Mucosa of descending colon (tissue), 3 donors: Measurements from ENCODE around the gene CCN5. TPM values are rescaled to one million over a fixed set of nuclear protein-coding genes. Genes with fewer than 3 reads are reported as not detected.

Source experiments
- ATAC-seq: fragments of 200-7000 bp; cut with Tn5 transposase; one replicate; pipeline ENCODE4 v1.9.1; 2020; ENCODE audit warnings: mild to moderate bottlenecking, moderate library complexity
- DNase-seq, 3 donors: peaks; one replicate each; pipeline ENCODE4 v3.0.0-alpha.2; 2020
- H3K36me3 ChIP-seq: fragments of 200-600 bp; one replicate; pipeline ENCODE4 v1.8.0; 2021; ENCODE audit warnings: low read depth, mild to moderate bottlenecking
- H3K4me1 ChIP-seq: fragments of 200-600 bp; one replicate; pipeline ENCODE4 v1.8.0; 2021; ENCODE audit warnings: low read depth, mild to moderate bottlenecking
- H3K4me3 ChIP-seq: fragments of 200-600 bp; one replicate; pipeline ENCODE4 v1.8.0; 2021; ENCODE audit warnings: mild to moderate bottlenecking
- H3K9me3 ChIP-seq: fragments of 200-600 bp; one replicate; pipeline ENCODE4 v1.8.0; 2021; ENCODE audit warnings: mild to moderate bottlenecking
- CTCF ChIP-seq: fragments of 200-600 bp; IDR thresholded peaks from one replicate; pipeline ENCODE4 v1.8.0; 2022; ENCODE audit warnings: antibody characterized with exemption, mild to moderate bottlenecking
- intact Hi-C, 2 donors: fragments of 100-400 bp; cut with DNase I in 1 of 2; cut with micrococcal nuclease in 1 of 2; formaldehyde crosslinking; loops; one replicate each; pipeline versions ENCODE4 v1.11.0 to v1.11.1; 2022; cut with DNase I, micrococcal nuclease
- total RNA-seq, 3 donors: library from RNA; stranded (reverse); fragmentation: NEBNext Ultra II Directional in 2 of 3; extraction: Animal tissue kit (Norgen Biotek cat#: 25700) in 2 of 3; gene quantifications; one replicate each; pipeline versions ENCODE4 v1.2.1 to v1.2.4, GENCODE V29; 2021 to 2023
- donor health status: DM: no; HTN: no; CAD: no; lungs with moderate emphysema.
- donor health status: DM: no; HTN: no; CAD: no.
- donor health status: DM: no; HTN: yes; CAD: no.

Gene CCN5
- total RNA-seq, 3 donors from 2014 or later = 1.7 to 6.3 (median 4.2) TPM

GRCh38 chr20:44686934-44687333 lies 28.2 kb upstream of the CCN5 start:
- H3K9me3 ChIP-seq = no peaks in the 10 kb centered on the region
- no peak for TF ChIP-seq CTCF
- intact Hi-C loops = loop anchor here (5.0 to 10.0 kb wide), 3 partner anchors 45 to 180 kb away; no protein-coding TSS in a partner anchor

GRCh38 chr20:44688053-44688625 lies 27.0 kb upstream of the CCN5 start:
- H3K9me3 ChIP-seq = no peaks in the 10 kb centered on the region
- H3K36me3 ChIP-seq = no peaks in the 10 kb centered on the region
- no peaks in the 10 kb centered on the region for H3K4me1 ChIP-seq
- intact Hi-C loops = loop anchor here (5.0 to 10.0 kb wide), 3 partner anchors 44 to 179 kb away; no protein-coding TSS in a partner anchor
- TF ChIP-seq CTCF = no peak
- no peak overlapping the region for H3K4me3 ChIP-seq
- DNase-seq (no peak), ATAC-seq (no peak)

More at GRCh38 chr20:44686934-44687333, 28.2 kb upstream of the CCN5 start:
- Histone ChIP-seq H3K4me3 (no peak overlapping the region), H3K4me1 (no peaks in the 10 kb centered on the region), H3K36me3 (no peaks in the 10 kb centered on the region)
- DNase-seq = no peak
- ATAC-seq = no peak

GRCh38 chr20:44689809-44690208 lies 25.4 kb upstream of the CCN5 start:
- no peak for DNase-seq
- Histone ChIP-seq H3K9me3 (no peaks in the 10 kb centered on the region), H3K4me1 (no peaks in the 10 kb centered on the region), H3K4me3 (no peak overlapping the region), H3K36me3 (no peaks in the 10 kb centered on the region)
- intact Hi-C loops = loop anchor here (5.0 to 10.0 kb wide), 3 partner anchors 42 to 177 kb away; no protein-coding TSS in a partner anchor
- no peak for TF ChIP-seq CTCF
- no peak for ATAC-seq

- Histone ChIP-seq H3K9me3 (no peaks in the 10 kb centered on the region), H3K4me3 (no peak overlapping the region), H3K36me3 (no peaks in the 10 kb centered on the region), H3K4me1 (no peaks in the 10 kb centered on the region)
- ATAC-seq (no peak), DNase-seq (no peak)
- intact Hi-C loops = no loop called here
- no peak for TF ChIP-seq CTCF
Observed at GRCh38 chr20:44690781-44691423, 24.3 kb upstream of the CCN5 start.

GRCh38 chr20:44691424-44692423 lies 23.4 kb upstream of the CCN5 start:
- H3K9me3 ChIP-seq = no peaks in the 10 kb centered on the region
- DNase-seq = no peak
- intact Hi-C loops = no loop called here
- no peak for ATAC-seq
- H3K36me3 ChIP-seq = no peaks in the 10 kb centered on the region
- TF ChIP-seq CTCF = no peak
- H3K4me3 ChIP-seq = no peak overlapping the region
- no peaks in the 10 kb centered on the region for H3K4me1 ChIP-seq
